Stimulated activated effector memory CD8-positive, alpha-beta T cell treated with anti-CD3 and anti-CD28 coated beads, Interleukin-12 subunit alpha, Interleukin-12 subunit beta, amount 100 ng/mL, for 72 hours (primary cell): Measurements from ENCODE around the gene MAPKBP1.
A peak's percentile ranks its signal among the peaks of the same experiment; 100 is the strongest.

Source experiments
- ATAC-seq: fragments of 150-1000 bp; cut with Tn5 transposase; 2 replicates; pipeline ENCODE4 v1.10.0; 2021
- DNase-seq, 2 donors: peaks; one replicate each; pipeline ENCODE4 v3.0.0; 2021 to 2022; ENCODE audit warnings: low spot score in 2 of 2
- H3K27ac Mint-ChIP-seq: one replicate; pipeline ENCODE4 v1.8.0; 2022; ENCODE audit warnings: mild to moderate bottlenecking, mixed read lengths
- H3K36me3 Mint-ChIP-seq: one replicate; pipeline ENCODE4 v1.8.0; 2022; ENCODE audit warnings: mild to moderate bottlenecking, mixed read lengths
- H3K4me1 Mint-ChIP-seq: one replicate; pipeline ENCODE4 v1.8.0; 2022; ENCODE audit warnings: mixed read lengths
- H3K4me3 Mint-ChIP-seq: one replicate; pipeline ENCODE4 v1.8.0; 2022; ENCODE audit warnings: mild to moderate bottlenecking, mixed read lengths
- H3K9me3 Mint-ChIP-seq: one replicate; pipeline ENCODE4 v1.8.0; 2022; ENCODE audit warnings: mixed read lengths

MAPKBP1 gene

DNA sequence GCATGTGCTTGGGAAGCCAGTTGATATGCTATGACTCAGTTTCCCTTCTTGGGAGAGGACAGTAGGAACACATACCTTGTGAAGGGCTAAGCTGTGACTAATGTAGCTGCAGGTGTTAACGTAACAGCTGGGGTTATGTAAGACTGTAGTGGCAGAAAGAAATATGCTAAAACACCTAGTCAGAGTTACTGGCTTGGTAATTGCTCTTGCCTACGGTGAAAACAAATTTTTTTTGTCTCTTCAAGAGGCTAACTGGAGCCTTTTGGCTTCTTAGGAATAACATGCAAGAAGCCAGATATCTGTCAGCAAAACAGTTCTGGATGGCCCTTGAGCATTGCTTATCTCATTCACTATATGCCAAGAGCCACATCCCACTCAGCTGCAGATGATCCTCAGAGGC, 1.4 kb downstream of the MAPKBP1 start:
- Mint-ChIP-seq H3K27ac (peak overlapping the region; percentile 96), H3K4me1 (peaks cover 65% of the 10 kb centered on the region), H3K9me3 (no peaks in the 10 kb centered on the region), H3K36me3 (peaks cover 13% of the 10 kb centered on the region), H3K4me3 (peak overlapping the region; percentile 90)
- DNase-seq = no peak
- no peak for ATAC-seq

DNA sequence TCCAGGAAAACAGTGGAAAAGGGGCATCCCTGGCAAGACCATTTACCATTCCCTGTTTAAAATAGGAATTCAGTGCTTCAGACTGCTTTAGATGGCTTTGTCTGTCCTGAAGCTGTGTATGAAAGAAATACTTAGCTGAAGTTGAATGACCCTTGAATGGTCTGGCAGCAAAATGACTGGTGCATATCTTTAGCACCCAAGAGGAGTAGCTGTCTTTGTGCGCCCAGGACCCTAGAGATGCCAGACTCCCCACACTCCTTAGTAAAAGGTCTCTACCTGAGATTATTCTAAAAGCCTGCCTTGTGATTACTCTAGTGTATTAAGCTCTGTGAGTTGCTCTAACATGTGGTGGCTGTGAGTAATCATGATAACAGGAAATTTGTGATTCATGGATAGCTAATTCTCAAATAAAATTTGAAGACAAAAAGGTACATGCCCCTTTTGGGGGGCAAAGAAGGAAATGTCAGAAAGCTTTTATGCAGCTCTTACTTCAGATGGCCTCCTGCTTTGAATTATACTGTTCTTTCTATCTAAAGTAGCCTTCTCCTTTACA, 3.2 kb downstream of the MAPKBP1 start:
- Mint-ChIP-seq H3K36me3 (peaks cover 16% of the 10 kb centered on the region), H3K4me1 (peaks cover 65% of the 10 kb centered on the region), H3K4me3 (no peak overlapping the region), H3K9me3 (no peaks in the 10 kb centered on the region), H3K27ac (peak overlapping the region; percentile 27)
- no peak for DNase-seq
- ATAC-seq = no peak

DNA sequence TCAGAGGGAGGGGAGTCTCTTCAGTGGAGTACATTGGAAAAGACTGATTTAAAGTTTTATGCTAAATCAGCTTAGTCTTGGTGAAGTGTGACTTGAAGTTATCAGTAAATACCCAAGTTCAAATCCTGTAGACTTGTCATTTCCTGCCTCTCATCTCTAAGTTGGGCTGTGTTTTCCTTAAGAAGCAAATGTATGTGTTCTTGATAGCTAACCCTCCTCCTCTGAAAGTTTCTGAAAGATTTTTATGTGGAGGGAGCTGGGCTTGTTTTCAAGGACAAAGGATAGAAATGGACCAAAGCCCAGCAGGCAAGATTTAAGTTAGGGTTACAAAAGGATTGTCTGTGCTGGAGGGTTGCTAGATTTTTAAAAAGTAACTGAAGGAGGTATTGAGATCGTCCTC, 4.2 kb downstream of the MAPKBP1 start:
- DNase-seq = no peak
- Mint-ChIP-seq H3K27ac (peak overlapping the region; percentile 27), H3K36me3 (peaks cover 23% of the 10 kb centered on the region), H3K9me3 (no peaks in the 10 kb centered on the region), H3K4me3 (no peak overlapping the region), H3K4me1 (peaks cover 64% of the 10 kb centered on the region)
- ATAC-seq = no peak

DNA sequence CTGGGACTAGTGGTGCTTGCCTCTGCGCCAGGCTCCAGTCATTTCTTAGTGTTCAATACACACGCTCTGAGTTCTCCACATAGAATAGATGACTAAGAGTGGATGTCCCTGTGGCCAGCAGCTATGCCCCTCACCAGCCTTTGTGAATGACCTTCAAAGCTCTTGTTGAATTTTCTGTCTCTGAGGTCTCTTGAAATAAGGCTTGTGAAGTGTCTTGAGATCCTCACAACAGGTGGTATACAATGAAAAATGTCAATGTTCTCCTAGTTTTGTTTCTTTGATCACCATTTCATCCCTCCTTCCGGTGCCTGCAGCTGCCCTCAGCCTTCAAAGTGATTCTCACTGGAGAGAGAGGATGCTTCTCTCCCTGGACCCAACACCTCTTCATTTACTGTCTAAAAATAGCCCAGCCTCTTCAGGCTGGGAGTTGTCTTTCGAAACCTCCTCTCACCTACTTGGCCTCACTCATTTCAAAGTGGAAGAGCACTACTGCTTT, 5.4 kb downstream of the MAPKBP1 start:
- Mint-ChIP-seq H3K4me3 (no peak overlapping the region), H3K27ac (peak overlapping the region; percentile 59), H3K4me1 (peaks cover 60% of the 10 kb centered on the region), H3K36me3 (peaks cover 23% of the 10 kb centered on the region), H3K9me3 (no peaks in the 10 kb centered on the region)
- no peak for DNase-seq
- ATAC-seq = no peak

DNA sequence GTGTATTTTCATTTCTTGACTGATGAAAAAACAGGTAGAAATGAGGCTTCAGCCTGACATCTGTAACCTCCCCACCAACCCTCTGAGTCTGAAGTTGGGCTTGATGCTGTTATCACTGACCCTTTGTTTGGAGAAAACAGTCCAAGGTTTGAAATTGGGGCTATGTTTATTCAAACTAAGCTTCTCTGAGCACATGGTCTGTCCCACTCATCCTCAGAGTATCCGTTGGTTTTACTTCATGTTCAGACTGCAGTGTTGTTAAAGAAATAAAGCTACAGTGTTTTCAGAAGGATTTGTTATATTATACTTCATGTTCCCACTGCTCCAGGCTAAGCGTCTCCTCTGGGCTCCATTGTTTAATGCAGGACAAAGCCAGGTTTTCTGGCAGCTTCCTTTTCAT, 6.0 kb downstream of the MAPKBP1 start:
- peak overlapping the region; percentile 59 for H3K27ac Mint-ChIP-seq
- peaks cover 55% of the 10 kb centered on the region for H3K4me1 Mint-ChIP-seq
- peaks cover 23% of the 10 kb centered on the region for H3K36me3 Mint-ChIP-seq
- no peaks in the 10 kb centered on the region for H3K9me3 Mint-ChIP-seq
- no peak overlapping the region for H3K4me3 Mint-ChIP-seq
- ATAC-seq = no peak
- DNase-seq = no peak

DNA sequence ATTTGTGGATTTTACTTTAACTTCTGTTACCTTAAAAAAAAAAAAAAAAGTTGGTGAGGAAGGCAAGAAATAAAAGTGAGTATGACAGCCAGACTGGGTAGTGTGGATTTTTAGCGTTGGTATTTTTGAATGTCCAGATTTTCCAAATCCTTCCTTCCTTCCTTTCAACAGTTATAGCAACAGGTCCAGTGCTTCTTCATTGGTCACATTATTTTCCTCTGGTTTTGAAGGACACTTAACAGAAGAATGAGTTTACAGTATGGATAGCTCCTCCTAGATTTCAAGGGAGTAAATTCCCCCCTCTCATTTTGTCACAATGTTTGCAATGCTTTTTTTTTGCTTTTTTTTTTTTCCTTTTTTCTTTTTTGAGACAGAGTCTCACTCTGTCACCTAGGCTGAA, 6.4 kb downstream of the MAPKBP1 start:
- peaks cover 23% of the 10 kb centered on the region for H3K36me3 Mint-ChIP-seq
- H3K4me1 Mint-ChIP-seq = peaks cover 51% of the 10 kb centered on the region
- H3K27ac Mint-ChIP-seq = no peak overlapping the region
- H3K4me3 Mint-ChIP-seq = no peak overlapping the region
- DNase-seq (no peak), ATAC-seq (no peak)
- H3K9me3 Mint-ChIP-seq = no peaks in the 10 kb centered on the region

DNA sequence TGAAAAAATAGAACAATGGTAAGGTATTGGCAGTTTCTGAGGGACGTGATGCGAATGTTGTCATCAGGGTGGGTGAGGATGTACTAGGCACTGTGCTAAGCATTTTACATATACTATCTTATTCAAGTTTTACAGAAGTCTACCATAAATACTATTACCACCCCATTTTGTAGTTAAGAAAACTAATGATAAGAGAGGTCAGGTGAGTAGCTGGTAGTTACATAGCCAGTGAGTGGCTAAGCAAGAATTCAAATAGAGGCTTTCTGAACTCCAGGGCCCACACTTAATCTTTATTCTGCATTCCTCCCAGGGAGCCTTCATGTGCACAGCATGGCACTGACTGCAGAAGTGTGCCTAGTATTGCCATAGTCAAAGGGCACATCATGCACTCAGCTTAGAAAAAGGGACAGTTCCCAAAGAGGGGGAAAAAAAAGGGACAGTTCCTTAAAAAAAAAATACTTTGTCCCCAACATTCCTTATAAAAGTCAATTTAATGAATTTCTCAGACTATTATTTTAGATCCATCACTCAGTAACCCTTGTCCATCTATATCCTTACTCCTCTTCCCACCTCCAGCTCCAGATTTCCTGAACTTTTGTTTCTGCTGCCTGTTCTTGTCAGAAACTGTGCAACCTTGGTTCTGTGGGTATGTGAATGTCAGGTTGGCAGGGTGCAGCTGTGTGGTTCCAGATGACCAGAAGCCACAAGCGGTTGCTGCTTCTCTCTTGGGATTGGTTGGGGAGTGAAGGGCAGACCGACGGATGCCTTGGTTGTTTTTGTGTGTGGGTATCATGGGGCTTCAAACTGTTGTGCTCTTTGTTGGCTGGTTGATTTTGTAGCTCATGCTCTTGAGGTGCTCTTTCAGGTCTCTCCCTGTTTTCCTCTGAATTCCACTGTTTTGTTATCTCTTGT, 8.3 kb downstream of the MAPKBP1 start:
- H3K4me3 Mint-ChIP-seq = no peak overlapping the region
- peaks cover 34% of the 10 kb centered on the region for H3K4me1 Mint-ChIP-seq

DNA sequence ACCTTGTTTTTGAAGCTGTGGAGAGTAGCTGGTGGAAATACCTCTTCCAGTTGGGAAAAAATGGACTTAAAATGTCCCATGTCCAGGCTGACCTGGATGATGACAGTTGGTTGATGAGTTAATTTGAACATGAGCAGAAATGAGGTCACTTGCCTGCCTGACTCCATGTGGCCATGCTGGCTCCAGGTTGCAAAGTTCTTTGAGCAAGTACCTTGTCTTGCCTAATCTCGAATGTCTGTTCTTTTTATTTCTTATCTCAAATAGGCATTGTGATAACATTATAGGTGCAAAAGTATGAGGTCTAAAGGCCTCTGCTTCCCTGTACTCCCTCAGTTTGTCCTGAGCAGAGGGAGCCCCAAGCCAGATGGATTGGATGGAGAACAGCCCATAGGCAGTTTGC, 9.0 kb downstream of the MAPKBP1 start:
- no peak overlapping the region for H3K27ac Mint-ChIP-seq
- H3K36me3 Mint-ChIP-seq = peaks cover 23% of the 10 kb centered on the region
- no peak for DNase-seq
- no peak overlapping the region for H3K4me3 Mint-ChIP-seq
- peaks cover 30% of the 10 kb centered on the region for H3K4me1 Mint-ChIP-seq
- no peak for ATAC-seq
- no peaks in the 10 kb centered on the region for H3K9me3 Mint-ChIP-seq

More for the DNA sequence above, 8.3 kb downstream of the MAPKBP1 start:
- no peak for ATAC-seq
- Mint-ChIP-seq H3K27ac (no peak overlapping the region), H3K36me3 (peaks cover 23% of the 10 kb centered on the region), H3K9me3 (no peaks in the 10 kb centered on the region)
- DNase-seq = no peak

DNA sequence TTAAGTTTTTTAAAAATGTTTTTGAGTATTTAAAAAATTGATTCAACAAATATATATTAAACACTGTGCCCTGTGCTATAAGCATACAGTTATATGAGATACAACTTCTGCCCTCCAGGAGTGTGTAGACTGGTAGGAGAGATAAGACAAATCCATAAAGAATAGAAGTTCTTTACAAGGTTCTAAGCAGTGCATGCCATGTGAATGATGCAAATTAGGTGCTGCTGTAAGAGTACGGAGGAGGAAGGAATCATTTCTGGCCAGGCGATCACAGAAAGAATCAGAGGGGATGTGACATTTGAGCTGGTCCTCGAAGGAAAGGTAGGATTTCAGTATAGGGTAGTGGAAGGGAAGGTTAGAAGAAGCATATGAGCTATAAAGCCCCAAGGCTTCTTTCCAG, 14.0 kb downstream of the MAPKBP1 start:
- no peak for ATAC-seq
- H3K4me1 Mint-ChIP-seq = peaks cover 39% of the 10 kb centered on the region
- peaks cover under 1% of the 10 kb centered on the region for H3K36me3 Mint-ChIP-seq
- H3K27ac Mint-ChIP-seq = no peak overlapping the region
- DNase-seq = no peak
- H3K4me3 Mint-ChIP-seq = no peak overlapping the region
- no peaks in the 10 kb centered on the region for H3K9me3 Mint-ChIP-seq

DNA sequence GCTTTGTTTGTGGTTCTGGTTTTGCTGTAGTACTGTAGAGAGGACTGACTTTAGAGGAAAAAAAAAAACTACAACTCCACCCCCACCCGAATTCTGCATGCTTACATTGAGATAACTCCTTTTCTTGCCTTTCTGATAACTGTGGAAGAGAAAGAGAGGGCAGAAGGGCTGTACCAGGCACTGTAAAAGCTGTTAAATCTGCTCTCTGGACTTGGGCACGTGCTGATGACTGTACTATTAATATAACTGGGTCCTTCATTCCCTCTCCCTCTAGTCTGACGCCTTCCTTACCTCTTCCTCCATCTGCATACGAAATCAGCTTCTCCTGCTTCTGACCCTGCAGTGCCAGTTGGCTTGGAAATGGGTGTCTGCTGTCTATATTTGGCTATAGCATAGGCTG, 15.0 kb downstream of the MAPKBP1 start:
- DNase-seq = no peak
- Mint-ChIP-seq H3K4me1 (peaks cover 38% of the 10 kb centered on the region), H3K4me3 (no peak overlapping the region), H3K9me3 (no peaks in the 10 kb centered on the region), H3K27ac (no peak overlapping the region), H3K36me3 (no peaks in the 10 kb centered on the region)
- no peak for ATAC-seq

DNA sequence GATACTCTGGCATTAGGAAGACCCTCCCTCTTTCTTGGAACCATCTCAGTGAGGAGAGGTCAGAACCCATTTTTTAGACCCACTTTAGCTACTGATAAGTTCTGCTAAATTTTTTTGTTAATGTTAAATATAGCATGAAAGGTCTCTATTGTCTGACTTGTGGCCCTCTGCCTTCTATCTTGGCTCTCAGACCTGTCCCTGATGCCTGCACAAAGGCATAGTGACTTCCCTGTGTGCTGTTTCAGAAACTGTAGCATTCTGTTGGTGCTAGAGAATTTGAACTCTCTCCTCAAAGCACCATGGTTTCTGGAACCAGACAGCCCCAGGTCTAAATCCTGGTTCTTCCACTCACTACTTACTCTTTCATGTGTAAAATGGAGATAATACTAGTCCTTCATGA, 15.4 kb downstream of the MAPKBP1 start:
- Mint-ChIP-seq H3K36me3 (no peaks in the 10 kb centered on the region), H3K4me1 (peaks cover 38% of the 10 kb centered on the region), H3K27ac (peak overlapping the region; percentile 4), H3K9me3 (no peaks in the 10 kb centered on the region), H3K4me3 (no peak overlapping the region)
- no peak for DNase-seq
- ATAC-seq = no peak

DNA sequence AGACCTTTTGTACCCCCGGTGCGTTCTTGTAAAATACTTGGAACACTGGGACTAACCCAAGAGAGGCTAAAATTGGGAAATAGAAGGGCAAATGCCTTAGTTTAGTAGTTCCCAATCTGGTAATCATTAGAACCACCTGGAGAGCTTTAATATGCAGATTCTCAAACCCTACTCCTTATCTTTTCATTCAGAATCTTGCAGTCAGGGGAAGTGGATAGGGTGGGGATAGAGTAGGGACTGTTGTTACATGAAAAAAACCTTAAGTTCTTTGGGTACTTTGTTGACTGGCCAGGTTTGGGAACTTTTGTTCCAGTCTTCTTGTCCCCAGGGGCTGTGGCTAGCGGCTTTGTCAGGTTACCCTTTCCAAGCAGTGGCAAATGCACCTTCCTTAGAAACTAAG, 15.9 kb downstream of the MAPKBP1 start:
- no peak for ATAC-seq
- Mint-ChIP-seq H3K27ac (peak overlapping the region; percentile 4), H3K4me3 (no peak overlapping the region), H3K9me3 (no peaks in the 10 kb centered on the region), H3K36me3 (no peaks in the 10 kb centered on the region), H3K4me1 (peaks cover 41% of the 10 kb centered on the region)
- no peak for DNase-seq

DNA sequence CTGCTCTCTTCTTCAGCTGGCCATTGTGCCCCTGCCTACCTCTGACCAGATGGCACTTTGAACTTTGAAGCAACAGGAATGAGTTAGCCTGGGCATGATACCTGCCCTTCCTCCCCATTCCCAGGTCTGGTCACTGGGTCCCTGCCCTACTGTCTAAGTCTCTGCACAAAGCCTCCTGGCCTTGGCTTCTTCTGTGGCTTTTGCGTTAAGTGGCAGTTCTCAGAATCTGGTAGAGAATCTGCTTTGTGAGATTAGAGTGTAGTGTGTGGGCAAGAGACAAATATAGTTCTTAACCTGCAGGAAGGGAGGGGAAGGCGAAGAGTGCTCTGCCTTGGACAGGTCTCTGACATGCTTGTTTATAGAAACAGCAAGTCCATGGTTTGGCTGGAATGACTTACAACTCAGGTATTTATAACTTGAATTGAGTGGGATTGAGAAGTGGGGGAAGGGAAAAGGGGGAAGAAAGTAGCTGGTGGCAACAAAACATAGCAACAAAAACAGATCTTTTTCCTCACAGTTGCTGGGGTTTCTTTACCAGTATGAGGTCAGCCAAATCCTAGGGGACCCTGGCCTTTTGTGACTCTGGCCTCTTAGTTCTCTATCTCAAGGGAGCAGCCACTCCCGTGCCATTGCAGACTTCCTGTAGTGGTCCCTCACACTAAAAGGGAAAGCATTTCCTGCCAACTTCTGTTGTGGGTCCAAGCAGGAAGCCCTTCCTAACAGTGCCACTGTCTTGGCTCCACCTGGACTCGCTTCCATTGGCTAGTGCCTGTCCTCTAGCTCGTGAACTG, 16.7 kb downstream of the MAPKBP1 start:
- Mint-ChIP-seq H3K4me3 (no peak overlapping the region), H3K27ac (peak overlapping the region; percentile 4), H3K4me1 (peaks cover 45% of the 10 kb centered on the region), H3K9me3 (no peaks in the 10 kb centered on the region), H3K36me3 (no peaks in the 10 kb centered on the region)
- ATAC-seq (peak; percentile 59), DNase-seq (no peak)

DNA sequence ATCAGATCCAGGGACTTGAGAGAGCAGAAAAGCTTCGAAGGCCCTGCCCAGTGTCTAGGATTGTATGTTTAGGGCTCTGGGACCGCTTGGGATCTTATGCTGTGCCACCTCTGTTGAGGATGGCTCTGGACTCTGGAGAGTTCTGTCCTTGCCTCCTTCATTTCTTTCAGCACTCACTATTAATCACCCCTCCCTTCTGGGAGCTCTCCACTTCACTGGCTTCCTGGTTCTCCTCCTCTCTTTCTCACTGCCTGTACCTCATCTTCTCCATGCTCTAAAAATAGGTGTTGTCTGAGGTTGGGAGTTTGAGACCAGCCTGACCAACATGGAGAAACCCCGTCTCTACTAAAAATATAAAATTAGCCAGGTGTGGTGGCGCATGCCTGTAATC, 17.3 kb downstream of the MAPKBP1 start:
- no peak for DNase-seq
- Mint-ChIP-seq H3K27ac (peak overlapping the region; percentile 4), H3K36me3 (no peaks in the 10 kb centered on the region), H3K4me1 (peaks cover 45% of the 10 kb centered on the region), H3K4me3 (no peak overlapping the region), H3K9me3 (no peaks in the 10 kb centered on the region)
- no peak for ATAC-seq

DNA sequence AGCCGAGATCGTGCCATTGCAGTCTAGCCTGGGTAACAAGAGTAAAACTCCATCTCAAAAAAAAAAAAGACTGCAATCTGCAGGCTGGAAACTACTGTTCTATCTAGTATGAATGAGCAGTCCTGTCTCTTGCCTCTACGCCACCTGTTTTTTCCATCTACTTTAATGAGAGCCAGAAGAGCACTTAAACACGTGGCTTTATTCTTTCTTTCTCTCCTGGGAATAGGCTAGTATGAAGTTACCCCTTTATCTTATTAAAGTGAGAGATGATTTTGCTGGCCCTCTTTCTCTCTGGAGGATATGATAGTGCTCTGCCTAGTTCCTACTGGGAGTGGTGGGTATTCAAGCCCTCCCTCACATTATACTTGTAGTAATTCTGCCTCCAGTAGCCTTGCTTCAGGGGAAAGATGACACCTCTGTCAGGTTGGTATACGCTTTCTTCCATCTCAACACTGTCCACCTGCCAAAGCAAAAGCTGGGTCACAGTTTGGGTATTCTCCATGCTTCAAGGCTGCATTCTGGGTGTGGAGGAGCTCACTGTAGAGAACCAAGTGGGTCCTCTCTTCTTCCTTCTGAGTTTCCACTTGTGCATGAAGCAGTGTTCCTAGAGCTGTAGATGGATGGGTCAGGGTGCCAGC, 17.8 kb downstream of the MAPKBP1 start:
- peaks cover 45% of the 10 kb centered on the region for H3K4me1 Mint-ChIP-seq
- no peaks in the 10 kb centered on the region for H3K9me3 Mint-ChIP-seq
- peak overlapping the region; percentile 4 for H3K27ac Mint-ChIP-seq
- no peak overlapping the region for H3K4me3 Mint-ChIP-seq
- ATAC-seq = no peak
- no peaks in the 10 kb centered on the region for H3K36me3 Mint-ChIP-seq
- DNase-seq = no peak
